Vagina (tissue), 2 donors: Measurements from ENCODE around the gene TWIST2. TPM values are rescaled to one million over a fixed set of nuclear protein-coding genes. Genes with fewer than 3 reads are reported as not detected.

Experiments used
- DNase-seq, 2 donors: peaks; one replicate each; pipeline ENCODE4 v3.0.0-alpha.2; 2017; ENCODE audit errors: extremely low spot score in 2 of 2
- H3K27ac ChIP-seq: fragments of 200-600 bp; sonication (generic); one replicate; pipeline ENCODE4 v1.5.1; 2019
- H3K27me3 ChIP-seq: fragments of 200-600 bp; sonication (generic); one replicate; pipeline ENCODE4 v1.5.1; 2019
- H3K36me3 ChIP-seq, 2 donors: fragments of 200-600 bp; sonication (generic); one replicate each; pipeline ENCODE4 v1.5.1; 2017 to 2019
- H3K4me1 ChIP-seq: fragments of 200-600 bp; sonication (generic); one replicate; pipeline ENCODE4 v1.5.1; 2019
- H3K4me3 ChIP-seq, 2 donors: fragments of 200-600 bp; sonication (generic); 1 replicate in 1 of 2; 2 replicates in 1 of 2; pipeline ENCODE4 v1.5.1; 2016 to 2019
- H3K9me3 ChIP-seq: fragments of 200-600 bp; sonication (generic); one replicate; pipeline ENCODE4 v1.5.1; 2019
- CTCF ChIP-seq, 3 experiments: fragments of 450-650 bp in 2 of 3; fragments of 200-600 bp in 1 of 3; sonication (generic) in 1 of 3; IDR thresholded peaks; one replicate each; pipeline ENCODE4 v1.5.1; 2017 to 2019; ENCODE audit warnings: antibody characterized with exemption in 3 of 3, mild to moderate bottlenecking in 2 of 3, moderate library complexity in 2 of 3
- POLR2A ChIP-seq, 2 donors: fragments of 450-650 bp; IDR thresholded peaks; one replicate each; pipeline ENCODE4 v1.6.1; 2017; ENCODE audit warnings: antibody characterized with exemption in 2 of 2, mild to moderate bottlenecking in 2 of 2, moderate library complexity in 2 of 2
- POLR2AphosphoS5 ChIP-seq, 2 donors: sonication (generic); formaldehyde crosslinking; IDR thresholded peaks; one replicate each; pipeline ENCODE4 v1.9.0; 2017; ENCODE audit warnings: antibody characterized with exemption in 2 of 2, mild to moderate bottlenecking in 2 of 2, low read depth in 1 of 2; ENCODE audit not compliant: insufficient read depth in 1 of 2
- intact Hi-C: fragments of 100-400 bp; cut with DNase I; formaldehyde crosslinking; loops from one replicate; pipeline ENCODE4 v1.15.1; 2023
- total RNA-seq: library from RNA; depleted of rRNA; stranded (reverse); fragments of >200 nt; gene quantifications from one replicate; pipeline ENCODE4 v1.2.3, GENCODE V29; 2016

The TWIST2 gene
- total RNA-seq, 1 donor from 2014 or later, result 214 TPM

DNA sequence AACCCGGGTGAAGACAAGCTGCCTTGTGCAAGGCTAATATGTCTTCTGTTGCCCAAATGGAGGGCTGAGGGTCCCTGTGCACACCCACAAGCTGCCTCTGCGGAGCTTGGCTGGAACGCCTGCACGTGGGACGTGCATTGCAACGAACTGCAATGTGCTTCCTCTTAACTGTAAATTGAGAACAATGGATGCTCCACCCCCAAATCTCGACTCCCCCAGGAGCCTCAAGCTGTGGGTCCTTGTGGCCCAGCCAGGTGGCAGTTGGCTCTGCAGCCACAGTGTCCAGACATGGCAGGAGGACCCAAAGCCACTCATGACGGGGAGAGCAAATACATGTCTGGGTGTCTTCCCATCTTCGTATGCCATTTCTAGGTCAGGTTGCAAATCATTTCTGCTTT is 90.1 kb downstream of the TWIST2 start:
- no peaks in the 10 kb centered on the region for H3K36me3 ChIP-seq
- DNase-seq, result peak; percentile 28 to 91
- no peaks in the 10 kb centered on the region for H3K27me3 ChIP-seq
- H3K9me3 ChIP-seq, result no peaks in the 10 kb centered on the region
- H3K27ac ChIP-seq, result peak overlapping the region; percentile 80
- peaks cover 26% of the 10 kb centered on the region for H3K4me1 ChIP-seq
- intact Hi-C loops, result loop anchor here (2.0 to 5.0 kb wide), 2 partner anchors 91 to 211 kb away; partner anchors contain the start of gene TWIST2
- no peak for TF ChIP-seq POLR2AphosphoS5 (IDR thresholded peaks at IDR 0.05; ENCODE audit: insufficient read depth in 1 of 2, low read depth in 1 of 2)
- TF ChIP-seq CTCF (IDR thresholded peaks at IDR 0.05), result no peak
- no peak for TF ChIP-seq POLR2A (IDR thresholded peaks at IDR 0.05)
- H3K4me3 ChIP-seq, result peak overlapping the region in 1 of 2 donors; percentile 12

GRCh38 chr2:238938401-238939055 is 90.6 kb downstream of the TWIST2 start:
- no peaks in the 10 kb centered on the region for H3K36me3 ChIP-seq
- H3K27me3 ChIP-seq, result no peaks in the 10 kb centered on the region
- intact Hi-C loops, result loop anchor here (2.0 to 5.0 kb wide), 2 partner anchors 91 to 212 kb away; partner anchors contain the start of gene TWIST2
- no peaks in the 10 kb centered on the region for H3K9me3 ChIP-seq
- H3K4me3 ChIP-seq, result peak overlapping the region in 1 of 2 donors; percentile 12
- peak; percentile 91 to 99 for DNase-seq
- H3K27ac ChIP-seq, result peak overlapping the region; percentile 80
- peaks cover 31% of the 10 kb centered on the region for H3K4me1 ChIP-seq
- TF ChIP-seq POLR2AphosphoS5 (IDR thresholded peaks at IDR 0.05; ENCODE audit: insufficient read depth in 1 of 2, low read depth in 1 of 2) (peak; percentile 67 to 94), CTCF (IDR thresholded peaks at IDR 0.05) (no peak)

- Histone ChIP-seq H3K27ac (peak overlapping the region; percentile 80), H3K9me3 (no peaks in the 10 kb centered on the region), H3K4me1 (peaks cover 33% of the 10 kb centered on the region), H3K4me3 (no peak overlapping the region), H3K36me3 (no peaks in the 10 kb centered on the region), H3K27me3 (no peaks in the 10 kb centered on the region)
- TF ChIP-seq POLR2A (IDR thresholded peaks at IDR 0.05), result no peak
- no peak for TF ChIP-seq CTCF (IDR thresholded peaks at IDR 0.05)
- TF ChIP-seq POLR2AphosphoS5 (IDR thresholded peaks at IDR 0.05; ENCODE audit: insufficient read depth in 1 of 2, low read depth in 1 of 2), result no peak
- intact Hi-C loops, result loop anchor here (2.0 to 5.0 kb wide), 2 partner anchors 92 to 212 kb away; partner anchors contain the start of gene TWIST2
- peak; percentile 61 to 93 for DNase-seq
These were observed 91.2 kb downstream of the TWIST2 start for GRCh38 chr2:238939074-238939473.

DNA sequence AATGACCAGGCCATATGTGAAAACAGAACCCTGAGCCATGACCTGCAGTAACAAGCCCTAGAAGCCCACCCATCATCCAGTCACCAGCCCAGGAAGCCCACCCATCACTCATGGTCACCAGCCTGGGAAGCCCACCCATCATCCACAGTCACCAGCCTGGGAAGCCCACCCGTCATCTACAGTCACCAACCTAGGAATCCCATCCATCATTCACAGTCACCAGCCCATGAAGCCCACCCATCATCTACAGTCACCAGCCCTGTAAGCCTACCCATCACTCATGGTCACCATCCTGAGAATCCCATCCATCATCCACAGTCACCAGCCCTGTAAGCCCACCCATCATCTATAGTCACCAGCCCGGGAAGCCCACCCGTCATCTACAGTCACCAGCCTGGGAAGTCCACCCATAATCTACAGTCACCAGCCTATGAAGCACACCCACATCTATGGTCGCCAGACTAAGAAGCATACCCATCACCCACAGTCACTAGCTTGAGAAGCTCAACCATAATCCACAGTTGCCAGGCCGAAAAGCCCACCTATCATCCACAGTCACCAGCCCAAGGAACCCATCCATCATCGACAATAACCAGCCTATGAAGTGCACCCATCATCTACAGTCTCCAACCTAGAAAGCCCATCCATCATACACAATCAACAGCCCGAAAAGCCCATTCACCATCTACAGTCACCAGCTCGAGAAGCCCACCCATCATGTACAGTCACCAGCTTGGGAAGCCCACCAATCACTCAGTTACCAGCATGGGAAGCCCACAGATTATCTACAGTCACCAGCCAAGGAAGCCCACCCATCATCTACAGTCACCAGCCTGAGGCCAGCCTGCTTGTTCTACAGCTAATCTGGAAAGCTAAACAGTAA is 91.9 kb downstream of the TWIST2 start:
- no peak for TF ChIP-seq POLR2AphosphoS5 (IDR thresholded peaks at IDR 0.05; ENCODE audit: insufficient read depth in 1 of 2, low read depth in 1 of 2)
- intact Hi-C loops, result loop anchor here (2.0 to 5.0 kb wide), 2 partner anchors 92 to 213 kb away; partner anchors contain the start of gene TWIST2
- Histone ChIP-seq H3K27ac (peak overlapping the region; percentile 80), H3K27me3 (no peaks in the 10 kb centered on the region), H3K4me1 (peaks cover 33% of the 10 kb centered on the region), H3K4me3 (no peak overlapping the region), H3K36me3 (no peaks in the 10 kb centered on the region), H3K9me3 (no peaks in the 10 kb centered on the region)
- peak; percentile 88 to 89 for DNase-seq

- Histone ChIP-seq H3K4me1 (peaks cover 40% of the 10 kb centered on the region), H3K9me3 (no peaks in the 10 kb centered on the region), H3K27ac (peak overlapping the region; percentile 80), H3K4me3 (no peak overlapping the region), H3K27me3 (no peaks in the 10 kb centered on the region), H3K36me3 (no peaks in the 10 kb centered on the region)
- TF ChIP-seq POLR2AphosphoS5 (IDR thresholded peaks at IDR 0.05; ENCODE audit: insufficient read depth in 1 of 2, low read depth in 1 of 2), result no peak
- TF ChIP-seq POLR2A (IDR thresholded peaks at IDR 0.05), result no peak
- TF ChIP-seq CTCF (IDR thresholded peaks at IDR 0.05), result no peak
- intact Hi-C loops, result no loop called here
- peak; percentile 85 to 89 for DNase-seq
These were observed 92.9 kb downstream of the TWIST2 start for GRCh38 chr2:238940806-238941205.
